HG03108 (cell line): Measurements from ENCODE around the gene IL2RG.

Experiments
- ATAC-seq: cut with Tn5 transposase; IDR thresholded peaks from one replicate; pipeline ENCODE4 v1.9.1; 2021; ENCODE audit warnings: moderate library complexity; ENCODE audit not compliant: unreplicated experiment

IL2RG gene

GRCh38 chrX:71081330-71082123 is 29.9 kb downstream of the IL2RG start:
- no peak for ATAC-seq

GRCh38 chrX:71070531-71070930 is 40.8 kb downstream of the IL2RG start:
- ATAC-seq, result no peak

DNA sequence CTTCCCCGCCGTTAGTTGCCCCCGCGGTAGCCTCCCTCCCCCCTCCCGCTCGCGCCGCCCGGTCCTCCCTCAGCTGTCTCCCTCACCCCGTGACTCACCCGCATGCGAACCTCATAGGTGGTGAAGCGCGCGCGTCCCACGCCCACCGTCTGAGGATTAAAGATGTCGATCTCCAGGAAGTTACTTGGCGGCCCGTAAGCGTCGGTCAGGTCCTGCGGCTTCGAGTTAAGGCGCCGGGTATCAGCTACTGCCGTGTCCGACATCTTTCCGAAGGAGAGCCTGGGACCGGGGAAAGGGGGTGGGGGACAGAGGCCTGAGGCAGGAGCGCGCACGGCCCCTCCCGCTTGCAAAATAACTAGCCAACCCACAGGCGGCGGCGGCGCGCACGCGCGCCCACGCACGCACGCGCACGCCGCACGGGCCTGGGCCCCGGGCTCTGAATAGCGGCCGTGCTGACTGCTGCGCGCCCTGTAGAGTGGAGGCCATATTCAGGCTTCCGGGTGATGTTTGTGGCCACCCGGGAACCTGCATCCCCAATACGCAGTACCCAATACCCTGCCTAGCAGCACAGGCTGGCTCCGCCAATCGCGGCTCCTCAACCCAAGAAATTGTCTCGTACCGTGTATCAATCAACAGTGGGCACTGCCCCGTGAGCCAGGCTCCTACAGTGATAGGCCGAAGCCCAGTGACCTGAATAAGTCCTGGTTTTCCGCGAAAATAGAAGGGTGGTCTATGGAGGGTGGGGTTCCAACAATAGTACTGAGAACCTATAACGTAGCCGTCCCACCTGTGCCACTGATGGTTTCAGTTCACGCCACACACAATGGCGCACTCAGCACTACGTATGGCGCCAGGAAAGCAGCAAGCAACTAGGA is 43.1 kb downstream of the IL2RG start, which contains the start of gene SNX12:
SNX12 (minus strand) TSS at position 291 of the 875 bp plus-strand sequence; CDS start at position 263, 28 bp downstream.
- ATAC-seq, result peak; percentile 95

- ATAC-seq, result no peak
Measured at GRCh38 chrX:71067712-71068043, 43.7 kb downstream of the IL2RG start.

- no peak for ATAC-seq
Measured at GRCh38 chrX:71067089-71067488, 44.3 kb downstream of the IL2RG start.

GRCh38 chrX:71060127-71060526 is 51.2 kb downstream of the IL2RG start:
- ATAC-seq, result no peak

DNA sequence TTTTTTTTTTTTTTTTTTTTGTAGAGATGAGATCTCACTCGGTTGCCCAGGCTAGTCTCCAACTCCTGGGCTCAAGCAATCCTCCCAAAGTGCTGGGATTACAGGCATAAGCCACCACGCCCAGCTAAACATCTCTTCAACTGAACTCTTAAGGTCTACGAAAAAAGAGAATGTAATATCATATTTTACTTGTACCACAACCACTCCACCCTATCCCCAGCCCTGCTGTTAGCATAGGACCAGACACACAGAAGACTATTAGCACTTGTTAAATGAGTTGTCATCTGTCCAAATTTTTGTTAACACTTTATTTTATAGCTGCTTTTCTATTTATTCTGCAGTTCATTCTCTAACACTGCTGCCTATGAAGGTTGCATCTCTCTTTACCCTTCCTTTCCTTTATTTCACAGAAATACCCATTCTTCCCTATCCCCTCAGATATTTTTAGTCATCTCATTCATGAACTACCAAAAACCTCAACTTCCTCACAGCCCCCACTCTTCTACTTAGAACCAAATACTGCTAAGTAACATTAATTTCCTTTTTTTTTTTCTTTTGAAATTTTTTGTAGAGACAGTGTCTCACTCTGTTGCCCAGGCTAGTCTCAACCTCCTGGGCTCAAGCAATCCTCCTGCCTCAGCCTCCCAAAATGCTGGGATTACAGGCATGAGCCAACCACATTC is 53.4 kb downstream of the IL2RG start:
- ATAC-seq, result no peak
